PC-3 (cell line): ENCODE measurements around the gene RXRA. TPM values are rescaled to one million over a fixed set of nuclear protein-coding genes. Genes with fewer than 3 reads are reported as not detected.

Experiments
- ATAC-seq: fragments of 200-7000 bp; cut with Tn5 transposase; 2 replicates; pipeline ENCODE4 v1.9.1; 2020; ENCODE audit warnings: mild to moderate bottlenecking, moderate library complexity
- BruUV-seq: library from RNA; stranded (reverse); fragments of 400-500 nt; replicated peaks from 2 replicates; lab custom pipeline; 2021; lab: Mats Ljungman, UMichigan
- CTCF ChIA-PET: fragments of 300-600 bp; sonication (Branson Sonifier 250); formaldehyde crosslinking; loops from one replicate; lab custom pipeline; 2022; ENCODE audit warnings: antibody characterized with exemption; lab: Charles Lee
- POLR2A ChIA-PET: fragments of 300-600 bp; sonication (Branson Sonifier 250); formaldehyde crosslinking; loops from one replicate; lab custom pipeline; 2022; ENCODE audit warnings: antibody characterized with exemption; ENCODE audit not compliant: unreplicated experiment; lab: Charles Lee
- DNase-seq: peaks from one replicate; pipeline ENCODE4 v3.0.0-alpha.2; 2015
- H2AFZ ChIP-seq: fragments of 300-600 bp; sonication (generic); 2 replicates; pipeline ENCODE4 v1.6.0; 2016; ENCODE audit warnings: antibody characterized with exemption, low read length
- H3F3A ChIP-seq: fragments of 300-600 bp; sonication (generic); one replicate; pipeline ENCODE4 v1.6.0; 2017; ENCODE audit warnings: antibody characterized with exemption, low read length, control low read depth, mild to moderate bottlenecking; ENCODE audit not compliant: unreplicated experiment
- H3K27ac ChIP-seq: fragments of 300-600 bp; sonication (generic); 2 replicates; pipeline ENCODE4 v1.5.1; 2016; ENCODE audit warnings: mild to moderate bottlenecking, low read length
- H3K27me3 ChIP-seq: fragments of 300-600 bp; sonication (generic); 2 replicates; pipeline ENCODE4 v1.6.1; 2016; ENCODE audit warnings: low read length, mixed read lengths
- H3K36me3 ChIP-seq: fragments of 300-600 bp; sonication (generic); 2 replicates; pipeline ENCODE4 v1.6.1; 2016; ENCODE audit warnings: low read depth, mixed run types, low read length, mixed read lengths
- H3K4me1 ChIP-seq: fragments of 300-600 bp; sonication (generic); 2 replicates; pipeline ENCODE4 v1.5.1; 2016; ENCODE audit warnings: low read length; ENCODE audit not compliant: insufficient read depth
- H3K4me2 ChIP-seq: fragments of 300-600 bp; sonication (generic); 2 replicates; pipeline ENCODE4 v1.6.0; 2016; ENCODE audit warnings: low read length
- H3K4me3 ChIP-seq: fragments of 300-600 bp; sonication (generic); 2 replicates; pipeline ENCODE4 v1.5.1; 2016; ENCODE audit warnings: mild to moderate bottlenecking, low read length, mixed read lengths
- H3K79me2 ChIP-seq: fragments of 300-600 bp; sonication (generic); 2 replicates; pipeline ENCODE4 v1.6.1; 2017; ENCODE audit warnings: low read length, mixed read lengths
- H3K9ac ChIP-seq: fragments of 300-600 bp; sonication (generic); 2 replicates; pipeline ENCODE4 v1.6.0; 2016; ENCODE audit warnings: mild to moderate bottlenecking, low read length
- H3K9me2 ChIP-seq: fragments of 300-600 bp; sonication (generic); replicated peaks from 2 replicates; pipeline ENCODE4 v1.6.1; 2016; ENCODE audit warnings: mixed run types, low read length, mixed read lengths
- H3K9me3 ChIP-seq: fragments of 300-600 bp; sonication (generic); 2 replicates; pipeline ENCODE4 v1.6.1; 2016; ENCODE audit warnings: low read length, mixed read lengths
- H4K20me1 ChIP-seq: fragments of 300-600 bp; sonication (generic); 2 replicates; pipeline ENCODE4 v1.6.1; 2016; ENCODE audit warnings: low read length, mixed read lengths
- CTCF ChIP-seq: fragments of 300-600 bp; sonication (generic); conservative IDR thresholded peaks from 2 replicates; pipeline ENCODE4 v1.5.1; 2017; ENCODE audit warnings: antibody characterized with exemption, low read depth, mild to moderate bottlenecking, low read length
- EZH2 ChIP-seq: fragments of 300-600 bp; sonication (generic); IDR thresholded peaks from one replicate; pipeline ENCODE4 v1.6.1; 2017; ENCODE audit warnings: antibody characterized with exemption, mild to moderate bottlenecking, low read length; ENCODE audit not compliant: unreplicated experiment
- EZH2phosphoT487 ChIP-seq: fragments of 300-600 bp; sonication (generic); IDR thresholded peaks from 2 replicates; pipeline ENCODE4 v1.6.1; 2018; ENCODE audit warnings: mild to moderate bottlenecking, antibody characterized with exemption, low read length, borderline replicate concordance
- intact Hi-C: fragments of 100-400 bp; cut with micrococcal nuclease; formaldehyde crosslinking; loops from 2 replicates; pipeline ENCODE4 v1.9.0; 2023
- total RNA-seq: library from RNA; depleted of rRNA; stranded (reverse); fragments of >200 nt; gene quantifications from 2 replicates; pipeline ENCODE4 v1.2.3, GENCODE V29; 2014

Gene RXRA
- total RNA-seq, 1 experiment from 2014 or later, result 17.5 TPM

- H4K20me1 ChIP-seq, result no peaks in the 10 kb centered on the region
- no TSS peak for BruUV-seq
- peaks cover 5% of the 10 kb centered on the region; the same call in 1 of the 2 replicates for H3K4me1 ChIP-seq
- no peaks in the 10 kb centered on the region for H3K9me2 ChIP-seq
- H3K79me2 ChIP-seq, result no peaks in the 10 kb centered on the region
- H3F3A ChIP-seq, result no peaks in the 10 kb centered on the region
- no peak for ATAC-seq
- ChIA-PET POLR2A (interaction anchor here (0.6 to 1.2 kb wide), 2 partner anchors 63 to 117 kb away, joined by 3 to 10 read pairs; no protein-coding TSS in a partner anchor), CTCF (no interaction called here)
- no peak overlapping the region for H3K9ac ChIP-seq
- no peaks in the 10 kb centered on the region for H3K9me3 ChIP-seq
- no peak overlapping the region for H3K27ac ChIP-seq
- no peak for DNase-seq
- no peaks in the 10 kb centered on the region for H3K36me3 ChIP-seq
- intact Hi-C loops, result loop anchor here (2.0 kb wide), 1 partner anchor 63 kb away; no protein-coding TSS in a partner anchor
- no peaks in the 10 kb centered on the region for H3K27me3 ChIP-seq
- H3K4me2 ChIP-seq, result no peak overlapping the region
- no peak overlapping the region for H2AFZ ChIP-seq
- TF ChIP-seq CTCF (no peak), EZH2 (no peak), EZH2phosphoT487 (no peak)
- H3K4me3 ChIP-seq, result no peak overlapping the region
Observed at GRCh38 chr9:134442085-134442474, 115.8 kb downstream of the RXRA start.

- no TSS peak for BruUV-seq
- intact Hi-C loops, result loop anchor here (1.0 to 2.0 kb wide), 2 partner anchors 64 to 272 kb away; no protein-coding TSS in a partner anchor
- Histone ChIP-seq H3K9ac (no peak overlapping the region), H3K27me3 (no peaks in the 10 kb centered on the region), H3K4me1 (peaks cover 5% of the 10 kb centered on the region; the same call in 1 of the 2 replicates), H3F3A (no peaks in the 10 kb centered on the region), H3K27ac (no peak overlapping the region), H3K36me3 (no peaks in the 10 kb centered on the region), H3K79me2 (no peaks in the 10 kb centered on the region), H3K4me3 (no peak overlapping the region), H4K20me1 (no peaks in the 10 kb centered on the region), H2AFZ (no peak overlapping the region), H3K4me2 (no peak overlapping the region; the same call in 1 of the 2 replicates), H3K9me2 (no peaks in the 10 kb centered on the region), H3K9me3 (no peaks in the 10 kb centered on the region)
- no peak for TF ChIP-seq EZH2
- no peak for TF ChIP-seq CTCF
- TF ChIP-seq EZH2phosphoT487, result no peak
- ATAC-seq, result peak; percentile 2; the same call in 1 of the 2 replicates
- peak; percentile 2 for DNase-seq
- POLR2A ChIA-PET, result interaction anchor here (0.6 to 1.2 kb wide), 2 partner anchors 64 to 118 kb away, joined by 3 to 10 read pairs; no protein-coding TSS in a partner anchor
- CTCF ChIA-PET, result interaction anchor here (0.8 to 1.2 kb wide), 4 partner anchors 263 to 307 kb away, joined by 3 to 12 read pairs (median 4); partner anchors contain the start of gene WDR5
Observed at GRCh38 chr9:134442486-134443173, 116.4 kb downstream of the RXRA start.
